Ascending aorta (tissue), 2 donors: ENCODE measurements around the gene FAM240A. TPM values are rescaled to one million over a fixed set of nuclear protein-coding genes. Genes with fewer than 3 reads are reported as not detected.

Experiments used
- DNase-seq, 2 donors: peaks; one replicate each; pipeline ENCODE4 v3.0.0-alpha.2; 2019; ENCODE audit warnings: low spot score in 2 of 2
- H3K27ac ChIP-seq, 2 donors: fragments of 200-600 bp; sonication (generic); one replicate each; pipeline ENCODE4 v1.5.1; 2016 to 2017; ENCODE audit warnings: mild to moderate bottlenecking in 1 of 2
- H3K27me3 ChIP-seq: fragments of 200-600 bp; sonication (generic); one replicate; pipeline ENCODE4 v1.5.1; 2017
- H3K36me3 ChIP-seq, 2 donors: fragments of 200-600 bp; sonication (generic); one replicate each; pipeline ENCODE4 v1.5.1; 2016
- H3K4me1 ChIP-seq, 2 donors: fragments of 200-600 bp; sonication (generic); one replicate each; pipeline ENCODE4 v1.5.1; 2016 to 2017; ENCODE audit warnings: mild to moderate bottlenecking in 1 of 2
- H3K4me3 ChIP-seq, 2 donors: fragments of 200-600 bp; sonication (generic); one replicate each; pipeline ENCODE4 v1.5.1; 2016 to 2017; ENCODE audit warnings: mild to moderate bottlenecking in 1 of 2
- H3K9me3 ChIP-seq, 2 donors: fragments of 200-600 bp; sonication (generic); one replicate each; pipeline ENCODE4 v1.5.1; 2016
- CTCF ChIP-seq, 3 experiments: fragments of 200-600 bp in 2 of 3; fragments of 450-650 bp in 1 of 3; sonication (generic) in 2 of 3; IDR thresholded peaks; one replicate each; pipeline ENCODE4 v1.5.1; 2016 to 2019; ENCODE audit warnings: antibody characterized with exemption in 3 of 3, mild to moderate bottlenecking in 1 of 3, moderate library complexity in 1 of 3
- intact Hi-C: fragments of 100-400 bp; cut with DNase I; formaldehyde crosslinking; loops from one replicate; pipeline ENCODE4 v1.15.1; 2023
- total RNA-seq: library from RNA; depleted of rRNA; stranded (reverse); fragments of >200 nt; gene quantifications from one replicate; pipeline ENCODE4 v1.1.0, GENCODE V29; 2016

Gene FAM240A
- total RNA-seq, 1 donor from 2014 or later = not detected

GRCh38 chr3:46607603-46608028, 4.7 kb upstream of the FAM240A start:
- Histone ChIP-seq H3K9me3 (no peaks in the 10 kb centered on the region), H3K27me3 (no peaks in the 10 kb centered on the region), H3K27ac (no peak overlapping the region), H3K4me1 (no peaks in the 10 kb centered on the region), H3K4me3 (no peak overlapping the region), H3K36me3 (no peaks in the 10 kb centered on the region)
- DNase-seq = no peak
- intact Hi-C loops = no loop called here
- no peak for TF ChIP-seq CTCF (IDR thresholded peaks at IDR 0.05)

- Histone ChIP-seq H3K4me3 (no peak overlapping the region), H3K27ac (no peak overlapping the region), H3K9me3 (no peaks in the 10 kb centered on the region), H3K4me1 (no peaks in the 10 kb centered on the region), H3K27me3 (no peaks in the 10 kb centered on the region), H3K36me3 (no peaks in the 10 kb centered on the region)
- no peak for TF ChIP-seq CTCF (IDR thresholded peaks at IDR 0.05)
- intact Hi-C loops = no loop called here
- no peak for DNase-seq
Measured at GRCh38 chr3:46609212-46609721, 3.1 kb upstream of the FAM240A start.

- intact Hi-C loops = no loop called here
- TF ChIP-seq CTCF (IDR thresholded peaks at IDR 0.05) = no peak
- no peaks in the 10 kb centered on the region for H3K4me1 ChIP-seq
- H3K4me3 ChIP-seq = no peak overlapping the region
- H3K36me3 ChIP-seq = no peaks in the 10 kb centered on the region
- H3K9me3 ChIP-seq = no peaks in the 10 kb centered on the region
- H3K27ac ChIP-seq = no peak overlapping the region
- no peaks in the 10 kb centered on the region for H3K27me3 ChIP-seq
- DNase-seq = no peak
Measured at GRCh38 chr3:46609944-46610722, 2.2 kb upstream of the FAM240A start.

GRCh38 chr3:46613313-46614005, 1.1 kb downstream of the FAM240A start:
- H3K4me1 ChIP-seq = no peaks in the 10 kb centered on the region
- no peak overlapping the region for H3K27ac ChIP-seq
- intact Hi-C loops = no loop called here
- DNase-seq = no peak
- no peak overlapping the region for H3K4me3 ChIP-seq
- no peaks in the 10 kb centered on the region for H3K27me3 ChIP-seq
- no peak for TF ChIP-seq CTCF (IDR thresholded peaks at IDR 0.05)
- H3K36me3 ChIP-seq = no peaks in the 10 kb centered on the region
- H3K9me3 ChIP-seq = no peaks in the 10 kb centered on the region

GRCh38 chr3:46614431-46614830, 2.1 kb downstream of the FAM240A start:
- no peaks in the 10 kb centered on the region for H3K36me3 ChIP-seq
- H3K4me1 ChIP-seq = no peaks in the 10 kb centered on the region
- no peak overlapping the region for H3K27ac ChIP-seq
- no peaks in the 10 kb centered on the region for H3K27me3 ChIP-seq
- H3K4me3 ChIP-seq = no peak overlapping the region
- no peak for TF ChIP-seq CTCF (IDR thresholded peaks at IDR 0.05)
- intact Hi-C loops = no loop called here
- no peak for DNase-seq
- H3K9me3 ChIP-seq = no peaks in the 10 kb centered on the region
